HG02678 (cell line): ENCODE measurements around the gene KMT5B.

Source experiments
- ATAC-seq: cut with Tn5 transposase; IDR thresholded peaks from one replicate; pipeline ENCODE4 v1.9.1; 2021; ENCODE audit warnings: mild to moderate bottlenecking, moderate library complexity; ENCODE audit not compliant: unreplicated experiment

The KMT5B gene

DNA sequence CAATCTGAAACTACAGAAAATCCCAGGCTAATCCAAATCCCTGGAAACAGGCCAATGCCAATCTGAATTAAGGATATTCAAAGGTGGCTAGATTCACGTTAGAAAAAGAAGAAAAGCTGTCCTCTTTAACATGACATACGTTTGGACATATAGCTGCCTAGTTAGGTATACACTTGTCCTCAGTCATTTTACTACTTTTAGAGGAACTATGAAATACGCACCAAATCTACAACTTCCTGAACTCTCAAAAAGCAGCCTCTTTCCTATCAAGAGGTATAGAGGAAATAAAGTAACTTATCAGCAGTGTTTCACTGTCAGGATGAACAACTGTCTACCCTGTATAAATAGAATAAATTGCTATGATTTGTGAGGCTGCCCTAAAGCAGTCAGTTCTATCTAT, 24.0 kb downstream of the KMT5B start:
- no peak for ATAC-seq

GRCh38 chr11:68186061-68186460, 27.0 kb downstream of the KMT5B start:
- no peak for ATAC-seq

DNA sequence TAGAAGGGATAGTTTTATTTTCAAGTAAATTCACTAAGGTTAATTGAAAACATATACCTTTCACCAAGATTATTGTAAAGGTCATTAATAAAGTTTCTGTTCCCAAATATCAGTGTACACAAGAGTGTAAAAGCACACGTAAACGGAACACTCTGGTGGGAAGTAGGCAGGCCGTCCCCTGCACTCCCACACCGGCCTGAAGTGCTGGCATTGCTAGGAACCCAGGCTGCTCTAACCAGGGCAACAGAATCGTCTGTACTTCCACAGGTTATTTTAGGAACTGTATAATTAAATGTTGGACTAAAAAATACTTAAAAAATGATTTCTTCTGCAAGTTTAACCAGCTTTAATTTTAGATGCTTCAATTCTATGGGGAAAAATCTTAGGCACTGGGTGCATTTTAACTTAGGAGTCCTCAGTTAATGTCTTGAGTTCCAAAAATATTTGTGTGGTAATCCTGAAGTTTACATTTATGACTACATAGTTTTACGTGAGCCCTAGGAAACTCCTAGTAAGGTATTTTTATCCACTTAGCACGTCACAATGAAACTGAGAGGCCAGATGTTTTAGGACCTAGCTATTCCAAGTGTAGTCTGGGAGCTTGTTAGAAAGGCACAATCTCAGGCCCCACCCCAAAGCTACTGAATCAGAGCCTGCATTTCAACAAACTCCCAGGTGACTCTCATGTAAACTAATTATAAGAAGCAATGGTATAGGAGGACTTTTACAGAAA, 31.2 kb downstream of the KMT5B start:
- ATAC-seq = no peak

GRCh38 chr11:68179847-68180246, 33.2 kb downstream of the KMT5B start:
- no peak for ATAC-seq

DNA sequence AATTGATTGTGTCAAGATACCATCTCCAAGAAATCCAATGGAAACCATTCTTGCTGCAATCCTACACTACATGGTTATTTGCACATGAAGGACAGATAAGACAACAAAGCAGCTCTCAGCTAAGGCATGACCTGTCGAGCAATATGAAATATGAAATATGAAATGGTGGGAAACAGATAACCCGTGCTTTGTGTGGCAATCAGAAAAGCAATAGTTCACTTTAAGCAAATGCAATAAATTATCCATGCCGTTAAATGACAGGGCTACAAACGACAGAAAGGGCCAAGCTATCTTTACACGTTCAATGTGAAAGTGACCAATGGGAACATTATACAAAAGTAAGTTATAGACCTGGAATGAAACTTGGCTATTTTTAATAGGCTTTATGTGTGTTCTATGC, 35.2 kb downstream of the KMT5B start:
- ATAC-seq = no peak

GRCh38 chr11:68173926-68174325, 39.2 kb downstream of the KMT5B start:
- ATAC-seq = no peak

- ATAC-seq = no peak
Measured at GRCh38 chr11:68169442-68169841, 43.7 kb downstream of the KMT5B start.

GRCh38 chr11:68168694-68169093, 44.4 kb downstream of the KMT5B start:
- no peak for ATAC-seq

DNA sequence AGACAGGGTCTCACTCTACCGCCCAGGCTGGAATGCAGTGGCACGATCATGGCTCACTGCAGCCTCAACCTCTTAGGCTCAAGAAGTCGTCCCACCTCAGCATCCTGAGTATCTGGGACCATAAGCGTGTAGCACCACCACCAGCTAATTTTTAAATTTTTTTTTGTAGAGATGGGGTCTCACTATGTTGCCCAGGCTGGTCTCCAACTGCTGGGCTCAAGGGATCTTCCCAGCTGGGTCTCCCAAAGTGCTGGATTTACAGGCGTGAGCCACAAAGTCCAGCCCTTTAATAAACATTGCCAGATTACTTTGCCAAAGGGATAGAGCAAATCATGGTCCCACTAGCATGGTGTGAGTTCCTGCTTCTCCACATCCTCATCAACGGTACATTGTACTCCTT, 45.6 kb downstream of the KMT5B start:
- ATAC-seq = no peak

GRCh38 chr11:68166969-68167368, 46.1 kb downstream of the KMT5B start:
- ATAC-seq = no peak

DNA sequence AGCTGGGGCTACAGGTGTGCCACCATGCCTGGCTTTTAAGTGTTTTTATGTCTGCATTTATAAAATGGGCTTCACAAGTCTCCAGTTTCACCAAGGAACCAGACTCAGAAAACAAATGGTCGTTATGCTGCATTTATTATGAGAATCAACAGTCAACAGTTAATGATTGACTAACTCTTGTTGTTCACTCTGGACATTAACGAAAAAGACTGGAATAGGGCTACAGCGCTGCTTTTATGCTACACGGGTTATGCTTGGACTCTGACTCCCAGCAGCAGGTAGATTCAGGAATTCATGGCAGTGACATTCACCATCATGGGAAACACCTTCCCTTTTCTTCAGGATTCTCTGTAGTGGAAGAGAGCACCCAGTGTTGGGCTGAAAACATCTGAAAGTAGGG, 47.5 kb downstream of the KMT5B start:
- no peak for ATAC-seq

DNA sequence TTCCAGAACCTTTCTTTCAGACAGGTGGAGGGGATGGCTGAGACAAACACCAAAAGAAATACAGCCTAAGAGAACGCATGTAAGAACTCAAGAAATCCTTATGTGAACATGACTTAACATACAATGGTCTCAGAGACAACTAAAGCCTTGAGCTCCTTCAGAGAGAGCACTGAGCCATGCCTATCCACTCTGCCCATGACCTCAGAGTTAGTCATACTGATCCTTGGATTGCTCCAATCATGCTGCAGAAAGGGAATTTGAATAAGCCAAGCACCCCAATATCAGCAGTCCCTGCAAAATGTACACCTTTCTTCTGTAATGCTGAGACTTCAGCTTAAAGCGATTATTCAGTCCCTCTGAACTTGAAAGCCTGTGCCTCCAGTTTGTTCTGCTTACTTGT, 48.7 kb downstream of the KMT5B start:
- ATAC-seq = no peak

DNA sequence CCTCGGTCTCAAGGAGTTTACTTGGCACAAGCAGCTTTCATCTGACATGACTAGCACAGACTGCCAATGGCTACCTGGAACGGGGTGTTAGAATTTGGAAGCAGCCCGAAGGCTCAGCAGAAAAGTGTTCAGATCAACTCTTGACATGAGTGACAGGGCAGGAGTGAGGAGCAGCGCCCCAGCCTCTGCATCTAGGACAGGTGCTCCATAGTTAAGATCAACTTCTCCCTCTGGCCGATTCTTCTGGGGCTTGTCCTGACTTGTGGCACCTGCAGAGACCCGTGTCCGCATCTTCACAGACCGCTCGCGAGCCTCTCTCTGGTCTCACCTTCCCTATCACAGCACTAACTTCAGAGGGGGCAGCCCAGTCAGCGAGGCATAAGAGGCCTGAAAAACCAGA, 49.4 kb downstream of the KMT5B start:
- no peak for ATAC-seq

- no peak for ATAC-seq
Measured at GRCh38 chr11:68160100-68160695, 52.9 kb downstream of the KMT5B start.

DNA sequence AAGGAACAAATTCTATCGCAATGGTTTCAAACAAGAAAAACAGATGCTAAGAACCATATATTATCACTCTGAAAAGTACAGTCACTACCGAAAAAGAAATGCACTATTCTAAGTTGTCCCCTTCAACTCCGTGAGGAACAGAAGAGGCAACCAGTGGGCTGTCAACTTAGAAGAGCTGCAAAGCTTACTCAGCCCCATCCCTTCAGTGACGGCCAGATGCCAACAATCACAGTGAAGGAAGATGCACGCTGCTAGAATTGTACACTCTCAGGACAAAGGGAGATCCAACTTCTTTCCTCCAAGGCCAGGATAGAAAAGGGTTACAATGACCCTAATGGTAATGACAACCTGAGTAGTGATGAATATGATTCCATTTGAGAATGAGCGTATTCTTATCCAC, 53.4 kb downstream of the KMT5B start:
- no peak for ATAC-seq

- ATAC-seq = no peak
Measured at GRCh38 chr11:68159161-68159560, 53.9 kb downstream of the KMT5B start.

DNA sequence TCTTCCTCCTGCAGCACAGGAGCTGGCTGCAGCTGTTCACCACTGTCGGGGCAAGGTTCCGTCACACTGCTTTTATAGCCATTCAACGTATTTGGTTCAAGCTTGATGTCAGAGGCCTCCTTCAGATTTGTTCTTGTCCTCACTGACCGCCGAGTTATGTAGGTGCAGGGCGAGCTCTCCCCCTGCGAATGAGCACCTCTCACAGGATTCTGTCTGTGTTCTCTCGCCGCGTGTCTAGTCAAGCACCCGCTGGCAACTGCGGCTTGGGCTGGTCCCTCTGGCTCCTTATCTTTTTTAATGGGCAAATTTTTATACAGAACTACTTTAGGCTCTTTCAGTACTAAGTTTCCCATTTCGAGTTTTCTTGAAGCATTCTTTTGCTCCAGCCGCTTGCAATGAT, 54.5 kb downstream of the KMT5B start:
- ATAC-seq = no peak

DNA sequence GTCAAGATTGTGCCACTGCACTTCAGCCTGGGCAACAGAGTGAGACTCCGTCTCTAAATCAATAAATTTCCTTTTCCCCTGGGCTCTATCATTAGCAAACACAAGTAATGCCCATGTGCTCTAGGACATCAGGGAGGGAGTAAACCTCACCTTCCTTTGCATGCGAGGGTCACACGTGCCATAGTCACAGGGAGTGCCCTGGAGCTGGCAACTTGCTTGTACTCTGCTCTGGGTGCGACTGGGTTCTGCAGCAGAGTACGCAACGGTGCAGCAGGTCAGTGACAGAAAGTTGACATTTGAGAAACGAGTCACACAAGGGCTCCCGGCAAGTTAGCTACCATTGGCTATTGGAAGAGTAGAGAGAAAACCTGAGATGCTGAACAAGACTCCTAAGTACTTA, 59.4 kb downstream of the KMT5B start:
- ATAC-seq = no peak

DNA sequence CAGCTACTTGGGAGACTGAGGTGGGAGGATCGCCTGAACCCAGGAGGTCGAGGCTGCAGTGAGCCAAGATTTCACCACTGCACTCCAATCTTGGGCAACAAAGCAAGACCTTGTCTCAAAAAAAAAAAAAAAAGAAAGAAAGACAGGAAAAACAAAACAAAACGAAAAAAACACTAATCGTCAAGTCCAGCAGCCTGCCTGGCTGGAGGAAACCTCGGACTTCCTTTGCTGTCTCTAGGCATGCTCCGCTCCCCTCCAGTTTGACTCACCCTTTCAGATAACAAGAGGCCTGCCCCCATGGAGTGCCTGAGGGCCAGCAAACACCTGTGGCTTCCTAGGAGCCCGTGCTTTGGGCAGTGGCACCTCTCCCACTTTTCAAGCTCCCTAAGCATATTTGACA, 63.1 kb downstream of the KMT5B start:
- ATAC-seq = no peak

- no peak for ATAC-seq
Measured at GRCh38 chr11:68149417-68149816, 63.7 kb downstream of the KMT5B start.

DNA sequence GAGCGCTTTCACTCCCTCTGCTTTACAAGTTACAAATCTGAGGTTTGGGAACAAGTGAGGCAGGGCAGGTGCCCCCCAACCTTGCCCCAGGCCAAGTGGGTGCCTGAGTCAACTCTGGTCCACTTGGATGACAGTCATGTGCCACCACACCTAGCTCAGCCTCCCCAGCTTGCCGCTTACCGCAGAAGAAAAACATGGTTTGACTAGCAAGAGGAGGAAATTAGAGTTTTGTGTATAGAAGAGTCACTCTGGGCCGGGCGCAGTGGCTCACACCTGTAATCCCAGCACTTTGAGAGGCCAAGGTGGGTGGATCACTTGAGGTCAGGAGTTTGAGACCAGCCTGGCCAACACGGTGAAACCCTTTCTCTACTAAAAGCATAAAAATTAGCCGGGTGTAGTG, 64.2 kb downstream of the KMT5B start:
- no peak for ATAC-seq

DNA sequence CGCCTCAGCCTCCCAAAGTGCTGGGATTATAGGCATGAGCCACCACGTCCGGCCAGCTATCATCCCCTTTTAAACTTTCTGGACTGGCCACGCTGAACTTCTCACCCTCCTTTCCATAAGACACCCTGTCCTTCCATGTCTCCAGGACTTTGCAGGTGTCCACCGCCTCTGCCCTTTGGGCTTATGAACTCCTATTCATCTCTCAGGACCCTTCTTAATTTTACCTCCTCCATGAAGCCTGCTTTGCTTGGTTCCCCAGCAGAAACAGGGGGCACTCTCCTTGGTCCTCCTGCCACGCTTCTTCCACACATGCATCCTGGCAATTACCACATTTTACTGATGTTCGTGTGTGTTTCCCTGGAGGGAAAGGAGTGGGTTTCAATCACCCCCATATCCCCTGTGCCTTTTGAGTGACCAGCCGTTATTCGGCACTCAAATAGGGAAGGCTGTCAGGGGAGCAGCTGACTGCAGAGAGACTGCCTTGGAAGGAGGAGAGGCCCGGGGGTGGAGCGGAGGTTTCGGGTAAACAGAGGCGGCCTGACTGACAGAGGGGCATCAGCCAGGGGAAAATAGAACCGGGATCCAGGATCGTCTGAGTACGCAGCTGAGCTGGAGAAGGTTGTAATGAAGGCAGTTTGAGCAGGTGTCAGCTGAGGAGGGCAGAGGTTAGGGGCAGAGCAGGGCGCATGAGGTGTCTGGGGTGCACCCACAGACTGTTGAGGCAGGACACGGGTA, 64.9 kb downstream of the KMT5B start:
- no peak for ATAC-seq
